K562 (cell line): ENCODE results near the gene CXCL17.

Experiments used
- CEBPB ChIP-seq: fragments of 450-650 bp; IDR thresholded peaks from 2 replicates; pipeline ENCODE4 v1.6.1; 2016; ENCODE audit warnings: missing genetic modification characterization, missing compliant biosample characterization
- TBP ChIP-seq: optimal IDR thresholded peaks from 2 replicates; pipeline ENCODE3; 2011; ENCODE audit warnings: low read depth, low read length, improper control_type of control experiment
- ZBTB33 ChIP-seq: sonication (generic); formaldehyde crosslinking; IDR thresholded peaks from 2 replicates; pipeline ENCODE4 v1.8.1; 2023; ENCODE audit warnings: mild to moderate bottlenecking, missing genetic modification reagents

GRCh38 chr19:42471554-42472249, 29.0 kb upstream of the CXCL17 start:
- TF ChIP-seq ZBTB33 (no peak), CEBPB (tag) (no peak), TBP (no peak)
